GM18861 (cell line): ENCODE measurements around the gene GAL3ST1.
"Not testable (repeated sequence)": the region's sequence is repeated elsewhere in the genome, so short reads cannot be mapped to it uniquely, and the experiment has no call there.

Source experiments
- ATAC-seq: cut with Tn5 transposase; IDR thresholded peaks from one replicate; pipeline ENCODE4 v1.9.1; 2021; ENCODE audit not compliant: unreplicated experiment

The GAL3ST1 gene, protein sequence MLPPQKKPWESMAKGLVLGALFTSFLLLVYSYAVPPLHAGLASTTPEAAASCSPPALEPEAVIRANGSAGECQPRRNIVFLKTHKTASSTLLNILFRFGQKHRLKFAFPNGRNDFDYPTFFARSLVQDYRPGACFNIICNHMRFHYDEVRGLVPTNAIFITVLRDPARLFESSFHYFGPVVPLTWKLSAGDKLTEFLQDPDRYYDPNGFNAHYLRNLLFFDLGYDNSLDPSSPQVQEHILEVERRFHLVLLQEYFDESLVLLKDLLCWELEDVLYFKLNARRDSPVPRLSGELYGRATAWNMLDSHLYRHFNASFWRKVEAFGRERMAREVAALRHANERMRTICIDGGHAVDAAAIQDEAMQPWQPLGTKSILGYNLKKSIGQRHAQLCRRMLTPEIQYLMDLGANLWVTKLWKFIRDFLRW

DNA sequence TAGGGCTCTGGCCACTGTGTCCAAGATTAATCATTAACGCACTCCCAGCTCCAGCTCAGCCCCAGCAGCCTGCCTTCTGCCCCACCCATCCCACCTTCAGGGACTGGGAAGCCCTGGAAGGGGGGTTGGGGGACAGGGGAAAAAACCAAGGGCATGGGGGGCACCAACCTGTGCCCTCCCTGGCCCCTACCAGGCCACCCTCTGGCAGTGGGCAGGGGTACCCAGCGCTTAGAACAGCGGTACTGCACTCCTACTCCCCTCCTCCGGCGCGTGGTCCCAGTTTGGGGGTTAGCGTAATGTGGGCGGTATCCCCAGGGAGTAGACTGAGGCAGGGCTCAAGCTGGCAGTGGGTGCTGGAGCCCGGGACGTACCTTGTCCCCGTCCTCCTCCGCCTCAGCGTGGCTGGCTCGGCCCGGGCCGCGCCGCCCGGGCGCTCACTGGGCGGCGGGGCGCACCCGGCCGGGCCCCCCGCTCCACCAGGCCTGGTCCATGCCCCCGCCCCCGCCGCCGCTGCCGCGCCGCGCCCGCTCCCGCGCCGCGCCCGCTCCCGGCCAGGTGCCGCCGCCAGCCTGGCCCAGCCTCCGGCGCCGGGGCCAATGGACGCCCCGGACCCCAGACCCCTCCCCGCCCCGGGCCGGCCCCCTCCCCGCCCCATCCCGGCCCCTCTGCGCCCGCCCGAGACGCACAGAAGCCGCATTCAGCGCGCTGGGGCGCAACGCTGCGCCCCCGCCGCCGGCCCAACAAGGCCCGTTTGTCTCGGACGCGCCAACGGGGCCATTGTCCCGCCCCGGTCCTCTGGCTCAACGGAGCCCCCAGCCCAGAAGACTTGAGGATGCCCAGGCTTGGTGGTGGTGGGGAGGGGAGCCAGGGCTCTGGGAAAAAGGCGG, at the start of gene GAL3ST1:
Gene GAL3ST1, minus strand, starts transcription at position 571 of the 887 bp plus-strand sequence. CDS start 17,273 bp downstream, outside the sequence.
- no peak for ATAC-seq

GRCh38 chr22:30619909-30620308, 45.4 kb upstream of the GAL3ST1 start:
- not testable (repeated sequence) for ATAC-seq

- ATAC-seq = no peak
These were observed 43.4 kb upstream of the GAL3ST1 start for GRCh38 chr22:30617819-30618218.

GRCh38 chr22:30615543-30615954, 41.1 kb upstream of the GAL3ST1 start:
- ATAC-seq = no peak

DNA sequence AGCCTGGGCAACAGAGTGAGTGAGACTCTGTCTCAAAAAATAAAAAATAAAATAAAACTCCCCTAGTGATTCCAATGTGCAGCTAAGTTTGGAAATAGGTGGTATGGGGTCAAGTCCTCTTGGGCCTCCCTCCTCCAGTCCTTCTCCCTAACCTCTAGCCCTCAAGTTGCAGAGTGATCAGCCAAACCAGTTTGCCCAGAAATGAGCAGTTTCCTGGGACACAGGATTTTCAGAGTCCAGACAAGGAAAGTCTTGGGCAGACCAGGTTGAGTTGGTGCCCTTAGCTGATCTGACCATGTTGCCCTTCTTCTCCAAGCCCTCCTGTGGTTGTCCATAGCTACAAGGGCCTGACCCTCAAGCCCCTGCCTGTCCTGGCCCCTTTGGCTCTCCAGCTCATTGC, 40.4 kb upstream of the GAL3ST1 start:
- ATAC-seq = no peak

GRCh38 chr22:30614268-30614667, 39.8 kb upstream of the GAL3ST1 start:
- no peak for ATAC-seq

DNA sequence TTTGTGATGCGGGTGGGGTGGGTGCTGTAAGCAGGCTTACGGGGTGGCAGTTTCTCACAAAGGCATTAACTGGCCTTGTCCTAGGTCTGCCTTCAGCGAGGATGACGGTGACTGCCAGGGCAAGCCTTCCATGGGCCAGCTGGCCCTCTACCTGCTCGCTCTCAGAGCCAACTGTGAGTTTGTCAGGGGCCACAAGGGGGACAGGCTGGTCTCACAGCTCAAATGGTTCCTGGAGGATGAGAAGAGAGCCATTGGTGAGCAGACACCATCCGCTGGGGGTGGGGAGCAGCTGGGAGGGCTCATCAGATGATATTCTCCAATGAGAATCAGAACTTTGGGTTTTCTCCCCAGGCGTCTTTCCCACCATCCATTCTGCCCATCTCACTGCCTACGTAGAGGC, 38.3 kb upstream of the GAL3ST1 start:
- ATAC-seq = no peak

- no peak for ATAC-seq
These were observed 36.7 kb upstream of the GAL3ST1 start for GRCh38 chr22:30611197-30611596.

- no peak for ATAC-seq
These were observed 35.8 kb upstream of the GAL3ST1 start for GRCh38 chr22:30610299-30610698.

- no peak for ATAC-seq
These were observed 35.1 kb upstream of the GAL3ST1 start for GRCh38 chr22:30609260-30610185.

- no peak for ATAC-seq
These were observed 33.5 kb upstream of the GAL3ST1 start for GRCh38 chr22:30607939-30608338.

DNA sequence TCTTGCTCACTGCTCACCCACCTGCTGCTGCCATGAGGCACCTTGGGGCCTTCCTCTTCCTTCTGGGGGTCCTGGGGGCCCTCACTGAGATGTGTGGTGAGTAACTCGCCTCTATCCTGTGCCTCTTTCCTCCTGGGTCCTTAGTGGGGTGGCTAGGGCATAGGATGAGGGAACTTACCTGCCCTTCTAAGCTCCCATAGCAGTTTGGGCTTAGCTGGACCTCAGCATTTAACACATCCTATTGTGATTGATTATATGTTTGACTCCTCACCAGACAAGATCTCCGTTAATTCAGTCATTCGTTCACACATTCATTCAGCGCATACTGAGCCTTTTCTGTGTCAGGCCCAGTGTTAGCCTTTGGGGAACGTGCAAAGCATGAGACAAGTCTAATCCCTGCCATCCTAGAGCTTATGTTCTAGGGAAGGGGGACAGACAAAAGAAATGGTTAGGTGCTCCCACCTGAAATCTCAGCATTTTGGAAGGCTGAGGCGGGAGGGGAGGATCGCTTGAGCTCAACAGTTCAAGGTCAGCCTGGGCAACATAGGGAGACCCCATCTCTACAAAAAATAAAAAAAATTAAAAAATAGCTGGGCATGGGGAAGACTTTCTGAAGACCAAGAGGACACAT, 33.0 kb upstream of the GAL3ST1 start:
- ATAC-seq = no peak

DNA sequence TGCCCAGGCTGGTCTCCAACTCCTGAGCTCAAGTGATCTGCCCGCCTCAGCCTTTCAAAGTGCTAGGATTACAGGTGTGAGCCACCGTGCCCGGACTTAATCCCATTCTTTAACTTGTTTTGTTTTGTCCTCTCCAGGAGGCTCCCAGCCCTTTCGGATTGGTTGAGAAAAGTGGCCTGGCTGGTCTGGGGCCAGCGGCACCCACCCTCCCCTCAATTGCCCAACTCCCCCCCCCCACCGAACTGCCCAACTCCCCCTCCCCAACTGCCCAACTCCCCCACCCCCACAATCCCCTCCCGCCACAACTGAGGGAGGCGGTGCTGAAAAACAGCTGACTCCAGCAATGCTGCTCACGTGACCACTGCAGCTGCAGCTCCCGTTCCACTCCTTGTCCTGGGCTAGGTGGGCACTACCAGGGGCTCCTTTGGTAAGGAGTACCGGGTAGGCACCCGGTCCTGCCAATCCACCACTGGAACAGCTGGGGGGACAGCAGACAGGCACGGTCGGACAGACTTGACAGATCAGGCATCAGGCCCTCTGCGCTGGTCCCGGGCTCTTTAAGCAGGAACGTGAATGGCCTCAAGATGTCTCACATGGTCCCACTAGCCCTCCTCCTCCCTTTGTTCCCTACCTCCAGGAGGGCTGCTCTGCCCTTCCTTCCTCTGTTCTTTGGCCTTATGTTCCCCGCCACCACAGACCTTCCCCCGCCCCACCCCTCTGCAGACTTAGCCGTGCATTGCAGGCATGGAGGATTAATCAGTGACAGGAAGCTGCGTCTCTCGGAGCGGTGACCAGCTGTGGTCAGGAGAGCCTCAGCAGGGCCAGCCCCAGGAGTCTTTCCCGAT, 32.2 kb upstream of the GAL3ST1 start, which contains the start of gene TCN2:
Gene TCN2, plus strand, starts transcription at position 720 of the 845 bp plus-strand sequence. CDS start 158 bp downstream, outside the sequence.
- peak; percentile 32 for ATAC-seq

DNA sequence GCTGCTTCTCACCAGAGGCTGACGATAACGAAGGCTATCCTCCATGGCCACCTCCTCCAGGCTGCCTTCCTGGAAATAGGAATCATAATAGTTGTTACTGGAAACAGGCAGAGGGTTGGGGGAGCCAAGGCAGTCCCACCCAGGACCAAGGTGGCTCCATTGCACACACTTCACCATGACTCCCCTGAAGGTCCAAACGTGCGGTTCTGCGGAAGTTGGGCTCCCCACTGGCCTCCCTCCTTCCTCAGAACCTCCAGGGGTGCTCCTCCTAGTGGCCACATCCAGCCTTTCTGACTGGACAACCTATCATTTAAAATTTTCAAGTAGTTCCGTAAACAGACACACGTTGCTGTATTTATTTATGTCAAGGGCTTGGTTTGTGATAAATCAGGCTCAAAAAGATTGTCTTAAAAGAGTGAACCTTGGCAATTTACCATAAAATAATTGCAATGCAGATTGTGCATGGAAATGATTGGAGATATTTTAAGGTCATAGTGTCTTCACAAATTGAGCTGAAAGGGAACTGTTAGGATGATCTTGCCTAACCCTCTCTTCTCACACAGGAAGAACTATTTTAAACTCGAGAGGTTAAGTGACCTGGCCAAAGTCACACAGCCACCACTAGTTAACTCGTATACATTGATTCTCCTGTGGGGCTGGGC, 31.1 kb upstream of the GAL3ST1 start:
- no peak for ATAC-seq

- ATAC-seq = no peak
These were observed 30.3 kb upstream of the GAL3ST1 start for GRCh38 chr22:30604723-30605122.

- ATAC-seq = no peak
These were observed 29.3 kb upstream of the GAL3ST1 start for GRCh38 chr22:30603801-30604200.

- no peak for ATAC-seq
These were observed 27.6 kb upstream of the GAL3ST1 start for GRCh38 chr22:30602049-30602448.

- no peak for ATAC-seq
These were observed 27.0 kb upstream of the GAL3ST1 start for GRCh38 chr22:30601464-30601863.

- ATAC-seq = no peak
These were observed 26.5 kb upstream of the GAL3ST1 start for GRCh38 chr22:30600921-30601320.
